Transverse colon (tissue), 4 donors: ENCODE results near the gene KRTAP5-5. TPM values are rescaled to one million over a fixed set of nuclear protein-coding genes. Genes with fewer than 3 reads are reported as not detected.

Experiments used
- DNase-seq: peaks from one replicate; pipeline ENCODE4 v3.0.0-alpha.2; 2019
- H3K27ac ChIP-seq, 4 donors: fragments of 200-600 bp; sonication (generic); 2 replicates each; pipeline ENCODE4 v1.5.1; 2016 to 2018; ENCODE audit warnings: inconsistent platforms in 4 of 4
- H3K27me3 ChIP-seq: fragments of 200-600 bp; sonication (generic); 2 replicates; pipeline ENCODE4 v1.5.1; 2017; ENCODE audit warnings: inconsistent platforms
- H3K36me3 ChIP-seq, 4 donors: fragments of 200-600 bp; sonication (generic); 2 replicates each; pipeline ENCODE4 v1.5.1; 2017 to 2019; ENCODE audit warnings: inconsistent platforms in 4 of 4
- H3K4me1 ChIP-seq, 4 donors: fragments of 200-600 bp; sonication (generic); 2 replicates each; pipeline ENCODE4 v1.5.1; 2017 to 2020; ENCODE audit warnings: inconsistent platforms in 4 of 4
- H3K4me3 ChIP-seq, 4 donors: fragments of 200-600 bp; sonication (generic); 1 replicate in 1 of 4; 2 replicates in 3 of 4; pipeline versions ENCODE4 v1.5.1 to v1.6.1; 2017 to 2019; ENCODE audit warnings: inconsistent platforms in 4 of 4
- H3K9me3 ChIP-seq, 2 donors: fragments of 200-600 bp; sonication (generic); 2 replicates each; pipeline ENCODE4 v1.5.1; 2017 to 2019; ENCODE audit warnings: inconsistent platforms in 2 of 2
- EP300 ChIP-seq: sonication (generic); formaldehyde crosslinking; IDR thresholded peaks from one replicate; pipeline ENCODE4 v1.6.1; 2017; ENCODE audit warnings: antibody characterized with exemption, low read depth
- POLR2A ChIP-seq: fragments of 450-650 bp; IDR thresholded peaks from one replicate; pipeline ENCODE4 v1.6.1; 2016; ENCODE audit warnings: antibody characterized with exemption, mild to moderate bottlenecking, moderate library complexity
- POLR2AphosphoS5 ChIP-seq, 3 donors: sonication (generic); formaldehyde crosslinking; IDR thresholded peaks; one replicate each; pipeline ENCODE4 v1.6.1; 2016; ENCODE audit warnings: antibody characterized with exemption in 3 of 3
- WGBS, 2 donors: methylation state at CpG; one replicate each; pipeline ENCODE4 v1.1.5; 2018; ENCODE audit warnings: low coverage in 1 of 2; 5-methylcytosine and 5-hydroxymethylcytosine counted together
- in situ Hi-C, 4 donors: fragments of 200-750 bp; cut with MboI; loops; one replicate each; pipeline versions ENCODE4 v1.15.0 to v1.15.1; 2017; ENCODE audit warnings: low sequenced_read_pairs in 3 of 4, low pct_ligation_motif_present in 1 of 4, low pct_unique_long_range_greater_than_20kb in 1 of 4
- intact Hi-C: fragments of 100-400 bp; cut with DNase I; formaldehyde crosslinking; loops from one replicate; pipeline ENCODE4 v1.15.1; 2023; ENCODE audit warnings: low total_unique reads
- total RNA-seq, 4 donors: library from RNA; depleted of rRNA; stranded (reverse); fragments of >200 nt; gene quantifications; one replicate each; pipeline ENCODE4 v1.1.0, GENCODE V29; 2016
- TF ChIP-seq, protein P1 (sequence below), 5 experiments: fragments of 200-600 bp in 3 of 5; fragments of 450-650 bp in 2 of 5; sonication (generic) in 3 of 5; IDR thresholded peaks; 1 replicate in 2 of 5; 2 replicates in 3 of 5; pipeline ENCODE4 v1.5.1; 2016 to 2017; ENCODE audit warnings: antibody characterized with exemption in 5 of 5, inconsistent platforms in 3 of 5, mild to moderate bottlenecking in 2 of 5, moderate library complexity in 1 of 5

The KRTAP5-5 gene
- total RNA-seq, 4 donors from 2014 or later = not detected

DNA sequence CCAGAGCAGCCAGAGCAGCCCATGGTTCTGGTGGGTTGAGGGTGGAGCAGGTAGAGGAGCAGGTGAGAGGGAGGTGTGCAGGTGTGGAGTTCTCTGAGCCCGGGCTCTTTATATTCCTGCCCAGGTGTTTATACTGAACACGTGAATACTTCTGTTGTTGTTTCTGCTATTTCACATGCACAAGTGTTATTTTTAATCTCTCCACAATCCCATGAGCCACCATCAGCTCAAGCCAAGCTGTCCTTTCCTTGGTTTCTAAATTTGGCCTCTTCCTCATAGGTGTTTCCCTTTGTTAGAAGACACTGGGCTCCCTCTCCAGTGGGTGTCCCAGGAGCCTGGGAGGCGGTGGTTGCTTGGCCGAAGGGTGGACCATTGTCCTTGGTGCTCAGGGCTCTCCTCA is 21.2 kb upstream of the KRTAP5-5 start, which contains the start of gene KRTAP5-3:
Gene KRTAP5-3, minus strand, starts transcription at position 101 of the 400 bp plus-strand sequence. Its CDS starts 78 bp downstream, at position 23.
- Histone ChIP-seq H3K4me1 (no peaks in the 10 kb centered on the region), H3K27me3 (peaks cover 32% of the 10 kb centered on the region), H3K36me3 (no peaks in the 10 kb centered on the region), H3K4me3 (no peak within 1 kb of the TSS), H3K27ac (no peak within 1 kb of the TSS), H3K9me3 (no peaks in the 10 kb centered on the region)
- in situ Hi-C loops = no loop called here
- 62% methylated on average over 4 of the region's 4 CpGs; no CpG with 5 or more reads in 1 of the 2 donors for WGBS, 2 donors
- no peak for DNase-seq
- intact Hi-C loops = no loop called here
- TF ChIP-seq, protein P1, sequence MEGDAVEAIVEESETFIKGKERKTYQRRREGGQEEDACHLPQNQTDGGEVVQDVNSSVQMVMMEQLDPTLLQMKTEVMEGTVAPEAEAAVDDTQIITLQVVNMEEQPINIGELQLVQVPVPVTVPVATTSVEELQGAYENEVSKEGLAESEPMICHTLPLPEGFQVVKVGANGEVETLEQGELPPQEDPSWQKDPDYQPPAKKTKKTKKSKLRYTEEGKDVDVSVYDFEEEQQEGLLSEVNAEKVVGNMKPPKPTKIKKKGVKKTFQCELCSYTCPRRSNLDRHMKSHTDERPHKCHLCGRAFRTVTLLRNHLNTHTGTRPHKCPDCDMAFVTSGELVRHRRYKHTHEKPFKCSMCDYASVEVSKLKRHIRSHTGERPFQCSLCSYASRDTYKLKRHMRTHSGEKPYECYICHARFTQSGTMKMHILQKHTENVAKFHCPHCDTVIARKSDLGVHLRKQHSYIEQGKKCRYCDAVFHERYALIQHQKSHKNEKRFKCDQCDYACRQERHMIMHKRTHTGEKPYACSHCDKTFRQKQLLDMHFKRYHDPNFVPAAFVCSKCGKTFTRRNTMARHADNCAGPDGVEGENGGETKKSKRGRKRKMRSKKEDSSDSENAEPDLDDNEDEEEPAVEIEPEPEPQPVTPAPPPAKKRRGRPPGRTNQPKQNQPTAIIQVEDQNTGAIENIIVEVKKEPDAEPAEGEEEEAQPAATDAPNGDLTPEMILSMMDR (IDR thresholded peaks at IDR 0.05) = no peak
- TF ChIP-seq EP300 (no peak), POLR2A (no peak), POLR2AphosphoS5 (IDR thresholded peaks at IDR 0.05) (no peak)

DNA sequence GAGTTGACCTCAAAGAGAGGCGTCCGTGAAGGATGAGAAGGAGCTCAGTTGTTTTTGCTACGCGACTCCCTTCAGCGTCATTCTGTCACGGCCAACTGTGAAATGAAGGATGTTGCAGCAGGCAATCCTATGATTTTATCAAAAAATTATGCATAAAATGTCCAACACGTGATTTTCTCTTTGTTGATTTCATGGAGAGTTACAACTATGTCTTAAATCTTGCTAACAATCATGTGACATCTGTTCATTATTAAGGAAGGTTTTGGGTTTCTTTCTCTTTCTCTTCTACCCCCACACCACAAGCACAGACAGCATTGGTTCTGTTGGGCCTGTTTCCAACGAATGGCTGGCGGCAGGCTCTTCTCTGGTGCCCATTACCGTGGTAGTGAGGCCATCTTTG is 11.3 kb upstream of the KRTAP5-5 start:
- no peak for TF ChIP-seq POLR2A
- no peak for TF ChIP-seq EP300
- no peak for TF ChIP-seq POLR2AphosphoS5 (IDR thresholded peaks at IDR 0.05)
- TF ChIP-seq, protein P1 (IDR thresholded peaks at IDR 0.05) = no peak
- Histone ChIP-seq H3K27ac (no peak overlapping the region), H3K27me3 (peaks cover 33% of the 10 kb centered on the region), H3K36me3 (no peaks in the 10 kb centered on the region), H3K4me1 (no peaks in the 10 kb centered on the region), H3K9me3 (no peaks in the 10 kb centered on the region), H3K4me3 (no peak overlapping the region)
- WGBS, 2 donors = 59 to 77% methylated on average over 4 to 10 of the region's 10 CpGs
- no peak for DNase-seq
- intact Hi-C loops (no loop called here), in situ Hi-C loops (no loop called here)

DNA sequence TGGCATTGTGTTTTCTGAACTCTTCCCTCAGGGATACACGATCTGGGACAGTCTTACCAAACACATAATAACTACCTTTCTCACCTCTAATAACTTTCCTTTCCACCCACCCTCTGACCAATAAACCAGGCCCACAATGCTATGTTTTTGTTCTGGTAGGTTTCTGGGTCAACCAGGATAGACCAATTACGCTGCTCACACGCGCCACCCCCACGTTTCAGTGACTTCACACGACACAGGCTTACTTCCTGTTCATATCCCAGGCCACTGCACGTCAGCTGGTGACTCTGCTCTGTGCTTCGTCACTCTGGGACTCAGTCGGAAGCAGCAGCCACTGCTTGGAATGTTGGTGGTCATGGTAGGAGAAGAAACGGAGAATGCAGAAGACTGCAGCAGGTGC is 10.1 kb upstream of the KRTAP5-5 start:
- H3K9me3 ChIP-seq = no peaks in the 10 kb centered on the region
- H3K27me3 ChIP-seq = peaks cover 30% of the 10 kb centered on the region
- TF ChIP-seq EP300 (no peak), POLR2A (no peak), POLR2AphosphoS5 (IDR thresholded peaks at IDR 0.05) (no peak)
- TF ChIP-seq, protein P1 (IDR thresholded peaks at IDR 0.05) = no peak
- H3K27ac ChIP-seq = no peak overlapping the region
- no peaks in the 10 kb centered on the region for H3K4me1 ChIP-seq
- intact Hi-C loops = no loop called here
- no peak for DNase-seq
- H3K4me3 ChIP-seq = no peak overlapping the region
- in situ Hi-C loops = no loop called here
- no peaks in the 10 kb centered on the region for H3K36me3 ChIP-seq
- 44 to 55% methylated on average over 5 to 10 of the region's 10 CpGs for WGBS, 2 donors

DNA sequence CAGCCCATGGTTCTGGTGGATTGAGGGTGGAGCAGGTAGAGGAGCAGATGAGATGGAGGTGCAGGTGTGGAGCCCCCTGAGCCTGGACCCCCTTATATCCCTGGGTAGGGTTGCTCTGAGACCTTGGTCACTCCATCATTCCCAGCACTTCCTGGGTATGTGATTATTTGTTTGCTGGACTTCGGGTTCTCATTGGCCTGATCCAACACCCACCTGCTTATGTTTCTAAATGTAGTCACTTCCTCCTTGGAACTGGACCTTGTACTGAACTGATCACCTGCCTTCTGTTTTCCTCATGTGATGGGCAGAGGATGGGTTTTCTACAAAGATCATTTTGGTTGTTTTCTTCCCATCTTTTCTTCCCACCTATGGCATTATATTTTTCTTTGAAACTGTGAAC is 7.5 kb upstream of the KRTAP5-5 start, which contains the start of gene KRTAP5-4:
Gene KRTAP5-4, minus strand, starts transcription at position 53 of the 400 bp plus-strand sequence. Its CDS starts 45 bp downstream, at position 8.
- H3K27ac ChIP-seq = no peak within 1 kb of the TSS
- intact Hi-C loops (no loop called here), in situ Hi-C loops (no loop called here)
- TF ChIP-seq EP300 = no peak
- TF ChIP-seq, protein P1 (IDR thresholded peaks at IDR 0.05) = no peak
- TF ChIP-seq POLR2A = no peak
- no peak for TF ChIP-seq POLR2AphosphoS5 (IDR thresholded peaks at IDR 0.05)
- DNase-seq = no peak
- peaks cover 13% of the 10 kb centered on the region for H3K27me3 ChIP-seq
- no peaks in the 10 kb centered on the region for H3K36me3 ChIP-seq
- WGBS, 2 donors = 20% methylated on average over 1 of the region's 1 CpG; no CpG with 5 or more reads in 1 of the 2 donors
- no peak within 1 kb of the TSS for H3K4me3 ChIP-seq
- no peaks in the 10 kb centered on the region for H3K9me3 ChIP-seq
- H3K4me1 ChIP-seq = no peaks in the 10 kb centered on the region
